HG03025 (cell line): ENCODE measurements around the gene PDE6B.

Source experiments
- ATAC-seq: cut with Tn5 transposase; IDR thresholded peaks from one replicate; pipeline ENCODE4 v1.9.1; 2021; ENCODE audit warnings: mild to moderate bottlenecking, moderate library complexity; ENCODE audit not compliant: unreplicated experiment, low FRiP score

PDE6B gene

DNA sequence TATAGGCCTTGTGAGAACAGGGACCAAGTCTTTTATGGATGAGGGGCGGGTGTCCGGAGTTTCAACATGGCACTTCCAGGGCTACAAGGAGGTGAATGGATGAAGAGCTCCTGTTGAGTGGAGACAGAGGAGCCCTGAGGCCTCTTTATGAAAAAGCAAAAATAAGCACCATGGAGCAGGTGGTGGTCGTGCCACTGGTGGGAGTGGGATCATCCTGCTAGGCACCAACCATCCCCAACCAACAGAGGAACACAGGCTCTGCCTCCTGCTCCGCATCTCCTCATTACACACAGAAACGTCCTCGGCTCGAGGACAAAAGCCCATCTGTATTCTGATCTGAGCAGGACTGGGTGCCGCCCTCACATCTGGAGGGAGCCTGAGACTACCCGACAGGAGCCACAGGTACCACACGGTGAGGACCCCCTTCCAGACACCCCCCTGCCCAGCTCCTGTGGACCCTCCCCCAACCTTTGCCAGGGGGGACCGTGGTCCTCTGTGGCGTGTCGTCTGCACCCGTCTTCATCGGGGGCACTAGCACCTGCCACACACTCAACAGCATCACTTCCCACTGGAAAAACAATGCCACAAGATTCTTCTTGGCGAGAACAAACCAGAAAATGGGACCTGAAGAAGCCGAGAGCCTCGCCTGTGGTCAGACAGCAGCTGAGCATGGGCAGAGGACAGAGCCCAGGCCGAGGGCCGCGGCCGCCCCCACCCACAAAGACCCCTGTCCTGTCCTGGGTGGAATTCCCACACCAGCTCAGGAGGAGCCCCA is 3.9 kb upstream of the PDE6B start:
- no peak for ATAC-seq

DNA sequence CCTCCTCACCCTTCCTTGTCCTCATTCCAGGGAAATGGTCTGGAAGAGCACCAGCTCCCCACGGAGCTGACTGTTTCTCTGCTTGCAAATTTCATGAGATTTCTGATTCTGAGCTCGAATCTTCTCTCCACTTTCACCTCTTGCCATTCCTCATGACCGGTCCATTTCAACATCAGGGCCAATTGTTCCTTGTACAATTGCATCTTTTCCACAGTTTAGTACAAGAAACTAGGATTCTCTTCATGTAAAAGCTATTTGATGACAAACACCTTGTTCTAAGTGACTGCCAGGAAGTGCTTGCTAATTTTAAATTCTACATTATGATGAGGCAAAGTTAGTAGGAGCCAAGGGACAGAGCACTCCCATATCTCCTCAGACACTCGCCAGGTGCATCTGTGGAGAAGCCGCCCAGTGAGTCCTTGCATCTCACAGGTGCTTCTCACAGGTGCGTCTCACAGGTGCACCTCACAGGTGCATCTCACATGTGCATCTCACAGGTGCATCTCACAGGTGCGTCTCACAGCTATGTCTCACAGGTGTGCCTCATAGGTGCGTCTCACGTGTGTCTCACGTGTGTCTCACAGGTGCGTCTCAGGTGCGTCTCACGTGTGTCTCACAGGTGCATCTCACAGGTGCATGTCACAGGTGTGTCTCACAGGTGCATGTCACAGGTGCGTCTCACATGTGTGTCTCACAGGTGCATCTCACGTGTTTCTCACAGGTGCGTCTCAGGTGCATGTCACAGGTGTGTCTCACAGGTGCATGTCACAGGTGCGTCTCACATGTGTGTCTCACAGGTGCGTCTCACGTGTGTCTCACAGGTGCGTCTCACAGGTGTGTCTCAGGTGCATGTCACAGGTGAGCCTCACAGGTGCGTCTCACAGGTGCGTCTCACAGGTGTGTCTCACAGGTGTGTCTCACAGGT is 3.0 kb upstream of the PDE6B start:
- ATAC-seq, result no peak

DNA sequence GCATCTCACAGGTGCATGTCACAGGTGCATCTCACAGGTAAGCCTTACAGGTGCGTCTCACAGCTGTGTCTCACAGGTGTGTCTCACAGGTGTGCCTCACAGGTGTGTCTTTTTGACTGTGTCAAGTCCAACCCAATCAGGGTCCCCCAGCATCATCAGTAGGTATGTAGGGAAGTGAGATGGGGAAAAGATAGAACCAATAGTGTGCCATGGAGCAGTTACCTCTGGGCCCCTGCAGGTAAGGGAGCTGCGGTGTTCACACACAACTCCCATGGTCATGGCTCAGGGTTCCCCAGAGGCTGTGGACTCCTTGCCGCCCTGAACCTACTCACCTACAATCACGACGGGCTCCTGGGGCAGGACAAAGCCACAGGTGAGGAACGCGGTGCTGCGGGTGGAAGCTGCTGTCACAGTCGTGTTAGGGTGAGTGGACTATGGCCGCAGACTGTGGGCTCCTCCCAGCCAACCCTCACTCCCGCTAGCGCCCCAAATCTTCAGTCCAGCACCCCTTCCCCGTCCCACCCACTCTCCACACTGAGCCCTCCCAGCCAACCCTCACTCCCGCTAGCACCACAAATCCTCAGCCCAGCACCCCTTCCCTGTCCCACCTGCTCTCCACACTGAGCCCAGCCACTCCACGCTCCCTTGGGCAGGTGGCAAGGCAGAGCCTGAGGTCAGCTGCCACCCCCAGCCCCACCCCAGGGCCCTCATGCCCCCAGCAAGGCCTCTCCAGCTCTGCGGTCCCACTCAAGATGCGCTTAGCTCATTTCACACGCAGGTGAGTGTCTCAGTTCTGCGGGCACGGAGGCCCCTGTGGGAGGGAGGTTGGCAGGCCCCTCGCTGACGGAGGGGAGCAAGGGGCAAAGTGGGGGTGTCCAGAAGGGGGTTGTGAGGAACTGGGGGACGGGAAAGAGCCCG is 2.1 kb upstream of the PDE6B start:
- no peak for ATAC-seq

DNA sequence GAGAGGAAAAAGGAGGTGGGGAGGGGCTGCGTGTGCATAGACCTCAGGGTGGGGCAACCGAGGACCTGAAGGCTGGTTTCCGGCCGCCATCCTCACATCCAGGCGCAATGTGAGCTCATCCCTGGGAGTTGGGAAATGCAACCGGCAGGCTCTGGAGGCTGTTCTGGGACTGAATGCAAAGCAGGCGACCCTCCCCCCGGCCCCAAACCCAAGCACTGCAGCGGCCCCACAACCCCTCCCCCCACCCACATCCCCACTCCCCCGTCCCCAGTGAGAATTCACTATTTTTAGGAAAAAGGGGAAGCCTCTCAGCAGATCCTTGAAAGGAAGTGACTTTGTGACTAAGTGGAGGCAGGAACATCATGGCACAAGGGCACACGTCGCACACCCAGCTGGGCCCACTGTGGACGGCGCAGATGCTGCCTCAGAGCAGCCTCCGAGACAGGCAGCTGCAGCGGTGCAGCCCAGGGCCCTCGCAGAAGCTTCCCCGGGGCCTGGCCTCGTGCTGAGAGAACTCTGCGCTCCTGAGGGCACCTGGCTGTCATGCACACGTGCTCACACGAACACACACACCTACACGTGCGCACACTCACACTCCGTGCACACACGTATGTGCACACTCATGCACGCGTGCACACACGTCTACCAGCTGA is 1.3 kb upstream of the PDE6B start:
- no peak for ATAC-seq

DNA sequence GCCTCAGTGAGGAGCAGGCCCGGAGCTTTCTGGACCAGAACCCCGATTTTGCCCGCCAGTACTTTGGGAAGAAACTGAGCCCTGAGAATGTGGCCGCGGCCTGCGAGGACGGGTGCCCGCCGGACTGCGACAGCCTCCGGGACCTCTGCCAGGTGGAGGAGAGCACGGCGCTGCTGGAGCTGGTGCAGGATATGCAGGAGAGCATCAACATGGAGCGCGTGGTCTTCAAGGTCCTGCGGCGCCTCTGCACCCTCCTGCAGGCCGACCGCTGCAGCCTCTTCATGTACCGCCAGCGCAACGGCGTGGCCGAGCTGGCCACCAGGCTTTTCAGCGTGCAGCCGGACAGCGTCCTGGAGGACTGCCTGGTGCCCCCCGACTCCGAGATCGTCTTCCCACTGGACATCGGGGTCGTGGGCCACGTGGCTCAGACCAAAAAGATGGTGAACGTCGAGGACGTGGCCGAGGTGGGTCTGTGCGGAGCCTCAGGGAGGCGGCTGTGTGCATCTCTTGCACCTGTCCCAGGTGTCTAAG is 323 bp downstream of the PDE6B start:
- no peak for ATAC-seq

DNA sequence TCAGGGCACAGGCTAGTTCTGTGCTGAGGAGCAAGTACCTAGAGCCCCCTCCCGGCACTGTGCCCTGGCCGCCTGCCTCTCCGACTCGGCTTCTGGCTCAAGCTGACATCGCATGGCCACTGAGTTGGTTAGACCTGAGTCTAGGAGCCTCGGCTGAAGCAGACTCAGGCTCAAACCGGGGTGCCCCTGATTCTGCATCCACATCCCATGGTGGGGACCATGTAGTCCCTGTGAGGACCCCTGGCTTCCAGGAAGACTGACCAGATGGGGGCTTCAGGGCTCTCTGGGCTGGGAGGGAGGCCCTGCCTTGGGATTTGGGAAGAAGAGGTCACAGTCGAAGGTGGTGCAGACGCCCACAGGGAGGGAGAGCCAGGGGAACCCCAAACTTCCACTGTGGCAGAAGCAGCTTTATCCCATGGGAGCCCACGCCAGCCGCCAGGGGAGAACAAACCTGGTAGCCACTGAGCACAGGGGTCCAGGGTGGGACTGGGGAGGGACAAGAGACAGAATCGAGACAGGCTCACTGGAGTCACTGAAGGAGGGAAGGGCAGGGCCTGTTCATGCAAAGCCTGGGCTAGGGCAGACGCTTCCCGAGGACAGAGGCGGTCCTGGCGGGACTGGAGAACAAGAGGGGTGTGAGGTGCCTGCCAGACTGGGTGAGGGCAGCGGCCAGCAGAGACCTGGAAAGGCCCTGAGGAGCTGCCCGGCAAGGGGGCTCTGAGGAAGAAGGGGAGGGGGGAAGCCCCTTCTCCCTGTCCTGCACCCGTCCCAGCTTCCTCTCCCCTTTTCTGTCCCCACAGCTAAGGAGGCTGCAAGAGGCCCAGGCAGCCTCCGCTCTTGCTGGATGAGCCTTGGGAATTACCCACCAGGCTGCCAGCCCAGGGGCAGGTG is 1.1 kb downstream of the PDE6B start:
- ATAC-seq, result no peak

DNA sequence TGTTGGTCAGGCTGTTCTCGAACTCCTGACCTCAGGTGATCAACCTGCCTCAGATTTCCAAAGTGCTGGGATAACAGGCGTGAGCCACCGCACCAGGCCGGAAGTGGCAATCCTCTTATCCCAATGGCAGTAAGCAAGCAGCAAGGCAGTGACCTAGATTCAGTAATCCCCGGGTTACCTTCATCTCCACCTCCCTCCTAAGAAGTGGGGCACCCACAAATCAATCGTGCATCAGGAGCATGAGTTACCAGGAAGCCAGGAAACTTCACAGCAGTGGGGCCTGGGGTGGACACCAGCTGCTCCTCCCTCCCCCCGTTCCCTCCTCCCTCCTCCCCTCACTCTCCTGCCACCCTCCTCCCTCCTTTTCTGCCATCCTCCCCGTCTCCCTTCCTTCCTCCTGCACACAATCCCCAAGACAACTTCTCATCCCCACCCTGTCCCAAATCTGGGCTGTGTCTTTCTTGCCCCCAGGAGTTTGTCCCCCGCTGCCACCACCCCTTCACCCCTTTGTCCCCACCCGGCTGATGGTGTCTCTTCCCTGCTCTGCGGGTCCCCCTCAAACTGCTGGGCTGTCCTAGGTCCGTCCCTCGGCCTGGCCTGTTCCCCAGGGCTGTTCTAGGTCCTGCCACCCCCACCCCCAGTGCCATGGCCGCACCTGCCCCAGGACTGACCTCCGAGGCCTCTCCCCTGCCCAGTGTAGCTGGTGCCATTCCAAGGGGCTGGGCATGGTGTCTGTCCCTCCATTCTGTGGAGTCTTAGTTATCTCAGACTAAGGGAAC is 2.2 kb downstream of the PDE6B start:
- no peak for ATAC-seq

DNA sequence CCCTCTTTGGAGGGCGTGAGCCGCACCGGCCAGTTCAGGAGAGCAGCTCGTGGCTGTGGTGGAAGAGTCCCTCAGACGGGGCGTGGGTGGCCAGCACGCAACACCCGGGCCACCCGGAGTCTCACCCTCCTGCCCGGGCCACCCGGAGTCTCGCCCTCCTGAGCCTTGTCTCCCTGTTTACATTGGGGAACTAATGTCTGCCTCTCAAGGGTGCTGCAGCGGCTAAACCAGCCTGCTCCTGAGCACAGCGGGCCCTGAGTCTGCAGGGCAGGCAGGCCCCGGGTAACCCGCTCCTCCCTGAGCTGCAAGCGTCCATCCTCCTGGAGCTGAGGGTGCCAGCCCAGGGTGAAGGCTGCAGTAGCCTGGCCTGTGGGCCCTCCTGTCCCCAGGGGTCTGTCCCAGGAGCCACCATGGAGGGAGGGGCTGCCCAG is 3.0 kb downstream of the PDE6B start:
- no peak for ATAC-seq

DNA sequence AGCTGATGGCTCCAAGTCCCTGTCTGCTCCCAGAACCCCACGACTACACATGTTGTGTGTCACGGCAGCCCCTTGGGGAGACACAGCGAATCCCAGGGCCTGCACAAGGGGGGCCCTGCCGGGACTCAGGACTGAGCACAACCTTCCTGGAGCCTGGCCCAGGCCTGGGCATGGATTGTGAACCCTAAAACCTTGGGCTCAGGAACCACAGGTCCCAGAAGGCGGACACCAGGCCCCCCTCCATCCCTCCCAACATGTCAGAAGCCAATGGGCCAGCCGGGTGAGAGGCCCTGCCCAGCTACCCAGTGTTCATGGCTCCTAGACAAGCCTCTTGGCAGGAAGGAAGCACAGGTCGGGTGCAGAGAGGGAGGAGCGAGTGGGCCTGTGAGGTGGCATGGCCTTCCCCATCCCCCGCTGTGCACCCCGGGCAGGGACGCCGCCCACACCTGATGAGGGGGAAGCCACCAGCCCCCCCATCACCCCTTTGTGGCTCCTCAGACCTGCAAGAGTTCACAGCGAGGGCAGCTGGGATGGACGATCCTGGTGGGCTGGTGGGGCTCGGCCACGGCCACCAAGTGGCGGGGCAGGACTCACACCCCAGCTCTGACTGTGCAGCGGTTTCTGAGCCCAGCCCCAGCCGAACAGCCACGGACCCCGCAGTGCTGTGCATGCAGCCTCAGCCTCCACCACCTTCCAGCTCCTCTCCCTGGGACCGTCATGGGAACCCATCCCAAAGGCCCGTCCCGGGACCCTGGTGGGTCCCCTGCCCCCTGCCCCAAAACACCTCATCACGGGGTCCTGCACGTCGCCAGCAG is 3.7 kb downstream of the PDE6B start:
- no peak for ATAC-seq

DNA sequence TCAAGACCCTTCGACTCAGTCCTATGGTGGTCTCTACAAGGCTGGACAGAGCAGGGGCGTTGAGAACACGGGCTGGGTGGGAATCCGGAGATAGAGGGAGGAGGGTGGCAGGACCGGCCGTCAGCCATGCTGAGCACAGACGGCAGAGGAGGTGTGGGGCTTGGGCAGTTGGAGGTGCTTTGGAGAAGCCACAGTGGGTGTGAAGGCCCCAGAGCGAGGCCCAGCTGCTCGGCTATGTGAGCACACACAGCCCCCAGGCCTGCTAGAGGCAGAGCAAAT is 4.2 kb downstream of the PDE6B start:
- ATAC-seq, result no peak

DNA sequence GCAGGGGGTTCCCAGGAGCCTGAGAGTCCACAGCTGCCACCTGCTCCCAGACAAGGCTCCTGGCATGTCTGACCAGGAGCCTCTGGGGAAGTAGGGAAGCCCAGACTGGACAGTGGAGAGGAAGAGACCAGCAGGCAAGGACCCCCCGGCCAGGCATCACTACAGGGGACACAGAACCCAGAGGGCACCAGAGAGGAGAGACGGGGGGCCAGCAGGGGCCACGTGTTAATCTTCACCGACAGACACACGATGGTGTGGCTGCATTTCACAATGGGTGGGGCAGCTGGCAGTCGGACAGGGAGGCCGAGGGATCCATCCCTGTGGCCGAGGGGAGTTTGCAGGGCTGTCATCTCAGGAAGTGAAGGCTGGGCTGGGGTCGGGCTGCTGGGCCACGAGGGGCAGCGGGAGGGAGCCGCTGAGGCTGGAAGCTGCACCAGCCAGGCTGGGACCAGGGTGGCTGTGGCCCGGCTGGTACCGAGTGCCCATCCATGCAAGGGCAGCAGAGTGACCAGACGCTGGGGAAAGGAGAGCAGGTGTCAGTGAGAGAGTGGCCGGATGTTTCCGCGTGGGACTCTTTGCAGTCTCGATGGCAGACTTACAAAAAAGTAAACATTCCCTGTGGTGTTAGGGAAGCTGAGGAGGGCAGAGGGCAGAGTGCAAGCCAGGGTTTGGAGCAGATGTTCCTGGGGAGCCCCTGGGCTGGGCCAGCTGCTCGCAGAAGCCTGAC is 4.7 kb downstream of the PDE6B start:
- no peak for ATAC-seq

DNA sequence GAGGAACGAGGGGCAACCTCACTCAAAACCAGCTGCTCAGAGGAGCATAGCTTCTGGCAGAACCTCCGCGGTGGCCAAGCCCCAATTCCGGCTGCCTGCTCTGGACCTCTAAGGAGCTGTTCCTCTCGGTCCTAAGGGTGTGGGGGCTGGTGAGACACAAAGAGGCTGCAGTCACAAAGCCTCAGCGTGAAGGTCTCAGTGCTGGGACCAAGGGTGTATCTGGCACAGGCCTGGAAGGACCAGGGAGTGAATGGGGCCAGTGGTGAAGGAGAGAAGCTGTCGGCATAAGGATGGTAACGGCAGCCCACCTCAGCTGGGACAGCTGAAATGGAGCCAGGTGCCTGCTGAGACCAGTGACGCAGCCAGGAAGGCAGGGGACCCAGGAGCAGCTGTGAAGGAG is 5.3 kb downstream of the PDE6B start:
- ATAC-seq, result no peak

DNA sequence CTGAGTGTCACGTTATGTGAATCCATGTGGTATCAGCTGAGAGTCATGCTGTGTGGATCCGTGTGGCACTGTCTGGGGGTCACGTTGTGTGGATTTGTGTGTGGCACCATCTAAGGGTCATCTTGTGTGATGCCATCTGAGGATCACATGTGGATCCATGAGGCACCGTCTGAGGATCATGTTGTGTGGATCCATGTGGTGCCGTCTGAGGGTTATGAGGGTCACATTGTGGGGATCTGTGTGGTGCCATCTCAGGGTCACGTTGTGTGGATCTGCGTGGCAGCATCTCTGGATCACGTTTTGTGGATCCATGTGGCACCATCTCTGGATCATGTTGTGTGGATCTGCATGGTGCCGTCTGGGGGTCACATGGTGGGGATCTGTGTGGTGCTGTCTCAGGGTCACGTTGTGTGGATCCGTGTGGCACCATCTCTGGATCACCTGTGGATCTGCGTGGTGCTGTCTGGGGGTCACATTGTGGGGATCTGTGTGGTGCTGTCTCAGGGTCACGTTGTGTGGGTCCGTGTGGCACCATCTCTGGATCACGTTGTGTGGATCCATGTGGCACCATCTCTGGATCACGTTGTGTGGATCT is 6.9 kb downstream of the PDE6B start:
- no peak for ATAC-seq

DNA sequence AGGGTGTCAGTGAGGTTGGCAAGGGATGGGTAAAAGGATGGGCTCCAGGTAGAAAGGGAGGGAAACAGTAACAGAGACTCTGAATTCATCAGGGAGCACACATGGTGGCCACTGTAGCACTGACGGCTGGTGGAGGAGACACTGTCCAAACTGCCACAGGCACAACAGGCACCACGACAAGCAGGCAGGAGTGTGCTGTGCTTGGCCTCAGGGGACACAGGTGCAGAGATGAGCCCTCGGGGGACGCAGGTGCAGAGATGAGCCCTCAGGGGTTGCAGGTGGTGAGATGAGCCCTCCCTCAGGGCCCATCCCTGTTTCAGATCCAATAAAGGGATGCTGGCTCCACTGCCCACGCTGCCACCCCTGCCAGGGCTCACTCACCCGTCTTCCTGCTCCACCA is 7.6 kb downstream of the PDE6B start:
- ATAC-seq, result no peak

DNA sequence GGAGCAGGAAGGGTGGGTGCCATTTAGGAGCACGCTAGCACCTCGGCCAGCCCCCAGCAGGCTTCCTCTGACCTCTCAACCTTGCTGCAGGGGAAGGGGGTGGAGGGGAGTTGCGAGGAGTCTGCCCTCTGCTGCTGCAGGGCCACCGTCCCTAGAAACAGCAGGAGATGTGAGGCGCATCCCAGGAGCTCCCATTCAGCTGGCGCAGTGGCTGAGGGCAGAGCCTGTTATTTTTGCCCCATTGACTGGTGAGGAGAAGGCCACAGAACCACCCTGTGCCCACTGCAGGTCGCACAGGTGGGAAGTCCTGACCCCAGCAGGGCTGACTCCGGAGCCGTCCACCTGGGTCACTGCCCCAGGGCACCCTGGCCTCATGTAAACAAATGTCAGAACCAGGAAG is 8.0 kb downstream of the PDE6B start:
- no peak for ATAC-seq

DNA sequence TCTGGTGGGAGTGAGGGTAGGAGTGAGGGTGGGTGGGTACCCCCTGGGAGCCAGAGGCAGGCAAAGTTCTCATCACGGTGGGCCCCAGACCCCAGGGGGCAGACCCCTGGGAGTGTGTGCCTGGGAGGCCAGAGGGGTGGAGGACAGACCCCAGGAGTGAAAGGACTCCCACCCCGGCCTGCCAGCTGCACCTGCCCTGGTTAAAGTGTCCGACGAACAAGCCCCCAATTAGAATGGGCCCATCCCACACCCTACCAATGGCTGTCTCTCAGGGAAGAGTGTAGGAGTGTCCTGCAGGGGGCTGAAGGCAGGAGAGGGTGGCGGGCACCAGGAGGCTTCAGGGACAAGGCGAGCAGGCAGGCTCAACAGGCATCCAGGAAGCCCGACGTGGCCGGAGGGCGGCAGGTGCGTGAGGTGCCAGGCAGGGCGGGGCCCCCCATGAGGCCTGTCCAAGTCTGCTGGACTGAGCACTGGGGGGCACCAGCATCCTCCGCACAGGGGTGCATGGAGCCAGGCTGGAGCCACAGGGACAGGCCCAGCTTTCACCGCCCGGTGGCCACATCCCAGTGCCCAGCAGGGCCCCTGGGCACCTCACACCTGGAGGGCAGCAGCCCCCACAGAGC is 8.7 kb downstream of the PDE6B start:
- no peak for ATAC-seq
